ENCODE data around the gene ADH4. TPM values are rescaled to one million over a fixed set of nuclear protein-coding genes. Genes with fewer than 3 reads are reported as not detected.
"Not testable (repeated sequence)": the region's sequence is repeated elsewhere in the genome, so short reads cannot be mapped to it uniquely, and the experiment has no call there.

ADH4 gene
- total RNA-seq, 1 experiment from 2014 or later: not detected

DNA sequence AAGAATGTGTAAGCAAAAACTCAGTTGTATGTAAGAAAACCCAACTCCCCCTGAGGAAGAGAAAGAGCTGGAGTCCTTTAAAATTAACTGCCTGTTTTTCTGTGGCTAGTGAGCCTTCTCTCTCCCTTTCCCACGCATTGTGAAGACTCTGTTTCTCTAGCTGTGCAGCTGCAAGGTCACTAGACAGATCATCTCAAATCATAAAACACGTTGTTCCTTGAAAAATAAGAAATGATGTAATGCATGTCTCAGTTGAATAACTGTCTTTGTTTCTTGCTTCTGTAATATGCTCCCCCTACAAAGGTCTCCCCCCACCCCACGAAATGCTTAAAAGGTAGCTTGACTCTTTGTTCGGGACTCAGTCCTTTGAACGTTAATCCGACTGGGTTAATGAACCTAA lies 63.2 kb downstream of the ADH4 start:
- not testable (repeated sequence) for DNase-seq (ENCODE audit: low spot score)

DNA sequence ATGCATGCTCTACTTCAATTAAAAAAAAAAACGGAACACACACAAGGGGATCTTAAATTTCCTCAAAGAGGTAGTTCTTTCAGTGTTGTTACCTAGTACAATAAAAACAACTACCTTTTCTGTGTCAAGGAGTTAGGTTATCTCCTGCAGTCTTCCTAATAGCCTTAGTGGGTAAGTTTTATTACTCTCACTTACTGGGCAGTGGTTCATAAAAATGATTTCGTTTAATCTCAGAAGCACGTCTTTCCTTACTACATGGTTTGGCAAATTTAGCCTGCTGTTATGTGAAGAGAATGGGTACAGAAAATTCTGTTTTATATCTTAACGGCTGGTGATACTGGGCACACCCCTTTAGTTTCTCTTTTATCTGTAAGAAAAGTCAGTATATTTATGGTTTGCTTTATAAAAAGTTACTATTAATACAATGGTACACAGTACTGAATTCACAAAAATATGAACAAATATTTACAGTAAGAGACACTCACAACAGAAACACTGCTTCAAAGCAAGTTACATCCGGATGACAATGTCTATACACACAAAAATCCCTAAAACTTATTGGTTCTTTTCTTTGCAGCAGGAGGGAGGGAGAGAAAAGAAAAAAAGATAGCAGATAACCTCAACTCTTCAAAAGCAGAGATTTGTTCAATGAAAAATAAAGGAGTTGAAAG lies 64.3 kb downstream of the ADH4 start:
- DNase-seq (ENCODE audit: low spot score): no peak

DNA sequence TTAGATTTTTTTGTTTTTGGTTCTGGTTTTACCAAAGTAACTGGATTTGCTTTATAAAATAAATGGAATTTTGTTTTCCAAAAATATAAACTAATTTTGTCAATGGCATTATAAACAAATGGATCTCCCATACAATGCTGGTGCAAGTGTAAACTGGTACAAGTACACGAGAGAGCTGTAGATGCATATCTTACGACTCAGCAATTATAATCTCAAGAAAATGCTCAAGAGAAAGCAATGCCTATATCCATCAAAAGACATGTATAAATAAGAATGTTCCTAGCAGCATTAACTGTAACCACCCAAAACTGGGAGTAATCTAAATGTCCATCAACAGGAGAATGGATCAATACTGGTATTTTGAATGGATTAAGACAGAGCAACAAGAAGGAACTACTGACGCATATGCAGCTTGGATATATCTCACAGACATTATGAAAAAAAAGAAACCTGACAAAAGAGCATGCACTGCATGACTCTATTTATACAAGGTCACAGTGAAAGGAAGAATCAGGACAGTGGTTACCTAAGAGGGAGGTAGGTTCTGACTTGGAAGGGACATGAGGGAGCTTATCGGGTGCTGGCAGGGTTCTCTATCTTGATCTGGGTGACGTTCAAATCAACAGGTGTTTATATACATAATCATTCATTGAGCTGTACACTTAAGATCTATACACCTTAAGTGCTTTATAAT lies 65.0 kb downstream of the ADH4 start:
- no peak for DNase-seq (ENCODE audit: low spot score)

DNA sequence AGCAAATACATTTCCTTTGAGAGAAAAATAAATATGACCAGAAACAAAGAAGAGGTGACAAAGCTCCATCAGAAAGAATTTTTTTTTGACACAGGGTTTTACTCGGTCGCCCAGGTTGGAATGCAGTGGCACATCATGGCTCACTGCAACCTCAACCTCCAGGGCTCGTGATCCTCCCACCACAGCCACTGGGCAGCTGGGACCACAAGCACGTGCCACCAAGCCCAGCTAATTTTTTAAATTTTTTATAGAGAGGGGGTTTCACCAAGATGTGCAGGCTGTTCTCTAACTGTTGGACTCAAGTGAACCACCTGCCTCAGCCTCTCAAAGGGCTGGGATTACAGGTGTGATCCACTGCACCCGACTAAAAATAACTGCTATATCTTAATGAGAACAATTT lies 65.8 kb downstream of the ADH4 start:
- DNase-seq (ENCODE audit: low spot score): no peak

DNA sequence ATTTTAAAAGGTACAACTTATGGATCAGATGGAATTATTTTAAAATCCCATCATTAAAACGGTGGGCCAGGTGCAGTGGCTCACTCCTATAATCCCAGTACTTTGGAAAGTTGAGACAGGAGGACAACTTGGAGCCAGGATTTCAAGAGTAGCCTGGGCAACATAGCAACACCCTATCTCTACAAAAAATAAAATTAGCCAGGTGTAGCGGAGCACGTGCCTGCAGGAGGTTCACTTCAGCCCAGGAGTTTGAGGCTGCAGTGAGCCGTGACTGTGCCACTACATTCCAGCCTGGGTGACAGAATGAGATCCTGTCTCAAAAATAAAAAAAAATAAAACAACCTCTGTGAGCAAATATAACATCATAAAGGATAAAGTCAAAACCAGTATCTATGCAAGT lies 66.9 kb downstream of the ADH4 start:
- no peak for DNase-seq (ENCODE audit: low spot score)

DNA sequence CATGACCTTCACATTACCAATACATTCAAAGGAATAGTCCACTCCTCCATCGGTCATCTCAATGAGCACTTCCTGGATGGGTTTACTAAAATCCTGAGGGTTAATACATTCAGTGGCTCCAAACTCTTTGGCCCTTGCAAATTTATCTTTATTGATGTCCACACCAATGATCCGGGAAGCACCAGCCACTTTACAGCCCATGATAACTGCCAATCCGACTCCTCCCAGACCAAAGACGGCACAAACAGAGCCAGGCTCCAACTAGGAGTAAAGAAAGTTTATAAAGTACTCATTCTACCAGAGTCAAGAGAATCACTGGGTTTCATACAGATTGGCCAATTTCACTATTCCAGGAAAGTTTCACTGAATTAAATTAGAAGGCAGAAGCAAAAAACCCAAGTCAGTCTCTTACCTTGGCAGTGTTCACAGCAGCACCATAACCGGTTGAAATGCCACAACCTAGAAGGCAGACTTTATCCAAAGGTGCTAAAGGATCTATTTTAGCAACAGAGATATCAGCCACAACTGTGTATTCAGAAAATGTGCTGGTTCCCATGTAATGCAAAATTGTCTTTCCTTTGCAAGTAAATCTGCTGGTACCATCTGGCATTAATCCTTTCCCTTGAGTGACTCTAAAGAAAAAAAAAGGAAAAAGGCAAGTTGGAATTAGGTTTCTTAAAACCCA lies 67.7 kb downstream of the ADH4 start:
- DNase-seq (ENCODE audit: low spot score): no peak

DNA sequence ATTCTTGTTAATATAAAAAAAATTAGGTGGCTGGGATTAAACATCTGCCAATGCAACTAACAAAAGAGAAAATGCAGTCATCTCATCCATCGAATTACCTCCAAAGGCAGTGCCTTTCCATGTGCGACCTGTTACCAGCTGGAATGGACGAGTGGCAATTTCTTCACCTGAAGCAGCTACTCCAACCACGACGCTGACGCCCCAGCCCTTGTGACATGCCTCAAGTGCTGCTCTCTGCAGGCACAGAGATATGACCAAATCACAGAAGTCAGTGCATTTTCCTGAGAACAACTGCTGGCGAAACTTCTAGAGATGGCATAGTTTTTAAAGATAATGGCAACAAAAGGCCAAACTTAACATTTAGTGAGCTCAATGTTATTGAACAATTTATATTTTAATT lies 69.3 kb downstream of the ADH4 start:
- no peak for DNase-seq (ENCODE audit: low spot score)

Other genes starting within 250 kb of the ADH4 start
- gene EIF4E, start 215.2 kb downstream of the ADH4 start, total RNA-seq (2014; rRNA removed; shearing (Covaris generic)): 110 and 124 TPM in 2 replicates
- 55.3 and 60.0 TPM in 2 replicates for gene METAP1, start 148.6 kb downstream of the ADH4 start, total RNA-seq (2014; rRNA removed; shearing (Covaris generic))
- gene ADH5, start 55.5 kb downstream of the ADH4 start, total RNA-seq (2014; rRNA removed; shearing (Covaris generic)): 82.6 and 85.5 TPM in 2 replicates
- 0.13 and 0.47 TPM in 2 replicates for gene ADH6, start 74.9 kb upstream of the ADH4 start, total RNA-seq (2014; rRNA removed; shearing (Covaris generic))
- gene ADH1A, start 146.7 kb upstream of the ADH4 start, total RNA-seq (2014; rRNA removed; shearing (Covaris generic)): not detected in 2 replicates
- gene ADH1B, start 177.1 kb upstream of the ADH4 start, total RNA-seq (2014; rRNA removed; shearing (Covaris generic)): not detected in 2 replicates
- 2.7 and 5.9 TPM in 2 replicates for gene ADH1C, start 208.4 kb upstream of the ADH4 start, total RNA-seq (2014; rRNA removed; shearing (Covaris generic))